ENCODE data around the gene DDX46. TPM values are rescaled to one million over a fixed set of nuclear protein-coding genes. Genes with fewer than 3 reads are reported as not detected.

The DDX46 gene
- total and polyA plus RNA-seq, 2 experiments from 2014 or later: 16.9 to 19.6 TPM

DNA sequence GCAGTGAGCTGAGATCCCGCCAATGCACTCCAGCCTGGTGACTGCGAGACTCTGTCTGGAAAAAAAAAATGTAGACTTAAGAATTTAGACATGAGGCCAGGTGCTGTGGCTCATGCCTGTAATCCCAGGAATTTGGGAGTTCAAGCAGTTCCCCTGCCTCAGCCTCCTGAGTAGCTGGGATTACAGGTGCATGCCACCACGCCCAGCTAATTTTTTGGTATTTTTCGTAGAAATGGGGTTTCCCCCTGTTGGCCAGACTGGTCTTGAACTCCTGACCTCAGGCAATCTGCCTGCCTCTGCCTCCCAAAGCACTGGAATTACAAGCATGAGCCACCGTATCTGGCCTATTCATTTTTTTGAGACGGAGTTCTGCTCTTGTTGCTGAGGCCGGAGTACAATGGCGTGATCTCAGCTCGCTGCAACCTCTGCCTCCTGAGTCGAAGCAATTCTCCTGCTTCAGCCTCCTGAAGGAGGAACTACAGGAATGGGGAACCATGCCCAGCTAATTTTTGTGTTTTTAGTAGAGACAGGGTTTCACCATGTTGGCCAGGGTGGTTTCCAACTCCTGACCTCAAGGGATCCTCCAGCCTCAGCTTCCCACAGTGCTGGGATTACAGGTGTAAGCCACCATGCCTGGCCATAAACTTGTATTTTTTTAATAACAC is 14.0 kb downstream of the DDX46 start:
- DNase-seq: no peak
- H3K27ac ChIP-seq: no peak overlapping the region
- H3K9me3 ChIP-seq (ENCODE audit: low read depth): no peaks in the 10 kb centered on the region
- peaks cover 6% of the 10 kb centered on the region; the same call in 1 of the 2 replicates for H3K79me2 ChIP-seq (ENCODE audit: insufficient read depth)
- H3K9me2 ChIP-seq (ENCODE audit: insufficient read depth): no peaks in the 10 kb centered on the region
- H3F3A ChIP-seq (ENCODE audit: insufficient read depth): 0 out of 2 replicates have a peak, but pooled peaks cover 5% of the 10 kb centered on the region
- H2AFZ ChIP-seq: no peak overlapping the region
- H3K4me1 ChIP-seq (ENCODE audit: insufficient read depth): no peaks in the 10 kb centered on the region
- H3K36me3 ChIP-seq (ENCODE audit: low read depth): peaks cover 77% of the 10 kb centered on the region
- H3K4me2 ChIP-seq (ENCODE audit: unreplicated experiment): no peak overlapping the region
- no peak overlapping the region for H3K9ac ChIP-seq
- no peak overlapping the region for H3K4me3 ChIP-seq
- in situ Hi-C loops (cut with MboI): no loop called here
- no peaks in the 10 kb centered on the region for H3K27me3 ChIP-seq (replicated peaks; ENCODE audit: insufficient read depth)
- TF ChIP-seq EZH2 (IDR thresholded peaks at IDR 0.05; ENCODE audit: insufficient read depth, poor library complexity, severe bottlenecking): no peak
- no peak for TF ChIP-seq EZH2phosphoT487 (IDR thresholded peaks at IDR 0.05; ENCODE audit: insufficient read depth, low read depth)
- WGBS, 2 experiments (ENCODE audit: low coverage in 1 of 2, low lambda C conversion rate in 2 of 2, missing lambda C conversion rate in 2 of 2): 94 to 95% methylated on average over 10 of the region's 10 CpGs
- no peaks in the 10 kb centered on the region for H4K20me1 ChIP-seq (ENCODE audit: insufficient read depth)

DNA sequence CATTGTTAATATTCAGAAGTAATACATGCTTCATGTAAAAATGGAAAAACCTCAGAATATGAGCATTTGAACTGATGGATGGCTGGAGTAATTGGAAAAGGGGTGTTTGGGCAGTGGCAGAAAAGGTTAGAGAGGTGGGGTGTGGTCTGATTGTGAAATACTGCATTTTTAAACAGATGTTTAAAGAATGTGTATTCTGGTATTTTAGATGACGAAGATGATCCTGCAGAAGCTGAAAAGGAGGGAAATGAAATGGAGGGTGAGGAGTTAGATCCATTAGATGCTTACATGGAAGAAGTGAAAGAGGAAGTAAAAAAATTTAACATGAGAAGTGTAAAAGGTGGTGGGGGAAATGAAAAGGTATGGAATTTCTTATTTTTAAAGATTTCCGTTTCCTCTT is 18.8 kb downstream of the DDX46 start:
- H3K4me2 ChIP-seq (ENCODE audit: unreplicated experiment): no peak overlapping the region
- no peaks in the 10 kb centered on the region for H4K20me1 ChIP-seq (ENCODE audit: insufficient read depth)
- in situ Hi-C loops (cut with MboI): no loop called here
- H3K9me2 ChIP-seq (ENCODE audit: insufficient read depth): no peaks in the 10 kb centered on the region
- TF ChIP-seq EZH2phosphoT487 (IDR thresholded peaks at IDR 0.05; ENCODE audit: insufficient read depth, low read depth): no peak
- no peak for TF ChIP-seq EZH2 (IDR thresholded peaks at IDR 0.05; ENCODE audit: insufficient read depth, poor library complexity, severe bottlenecking)
- DNase-seq: no peak
- no peak overlapping the region for H3K9ac ChIP-seq
- peaks cover 67% of the 10 kb centered on the region for H3K36me3 ChIP-seq (ENCODE audit: low read depth)
- no peaks in the 10 kb centered on the region for H3K27me3 ChIP-seq (replicated peaks; ENCODE audit: insufficient read depth)
- no peaks in the 10 kb centered on the region for H3K9me3 ChIP-seq (ENCODE audit: low read depth)
- H3K27ac ChIP-seq: no peak overlapping the region
- 0 out of 2 replicates have a peak, but pooled peaks cover 4% of the 10 kb centered on the region for H3K79me2 ChIP-seq (ENCODE audit: insufficient read depth)
- no peak overlapping the region for H3K4me3 ChIP-seq
- H2AFZ ChIP-seq: no peak overlapping the region
- H3F3A ChIP-seq (ENCODE audit: insufficient read depth): 0 out of 2 replicates have a peak, but pooled peaks cover 5% of the 10 kb centered on the region
- no peaks in the 10 kb centered on the region for H3K4me1 ChIP-seq (ENCODE audit: insufficient read depth)
- 94 to 95% methylated on average over 2 of the region's 2 CpGs for WGBS, 2 experiments (ENCODE audit: low coverage in 1 of 2, low lambda C conversion rate in 2 of 2, missing lambda C conversion rate in 2 of 2)

DNA sequence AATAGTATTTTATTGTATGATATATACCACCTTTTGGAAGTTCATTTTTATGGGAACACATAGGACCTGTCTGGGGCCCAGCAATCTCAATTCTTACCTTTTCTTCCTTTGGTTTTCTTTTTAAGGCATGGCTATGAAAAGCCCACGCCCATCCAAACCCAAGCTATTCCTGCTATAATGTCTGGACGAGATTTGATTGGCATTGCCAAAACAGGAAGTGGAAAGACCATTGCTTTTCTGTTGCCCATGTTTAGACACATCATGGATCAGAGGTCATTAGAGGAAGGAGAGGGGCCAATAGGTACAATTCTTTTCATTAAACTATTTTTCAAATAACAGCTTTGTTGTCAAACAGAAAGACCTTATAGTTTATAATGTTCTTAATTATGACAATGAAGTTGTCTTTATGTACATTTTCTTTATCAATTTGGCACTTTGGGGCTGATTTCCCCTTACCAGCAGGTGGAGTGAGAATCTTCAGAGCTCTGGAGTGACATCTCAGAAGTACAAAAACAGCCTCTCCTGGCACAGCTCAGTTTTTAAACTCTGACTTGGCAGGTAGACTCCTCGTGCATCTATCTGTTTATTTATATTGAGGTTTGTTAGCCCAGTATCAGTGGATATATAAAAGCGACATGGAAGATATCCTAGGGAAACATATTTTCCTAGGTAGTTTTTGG is 25.8 kb downstream of the DDX46 start:
- Histone ChIP-seq H3K36me3 (ENCODE audit: low read depth) (peaks cover 56% of the 10 kb centered on the region), H4K20me1 (ENCODE audit: insufficient read depth) (no peaks in the 10 kb centered on the region), H3K4me3 (no peak overlapping the region), H3K27me3 (replicated peaks; ENCODE audit: insufficient read depth) (no peaks in the 10 kb centered on the region), H3K9me3 (ENCODE audit: low read depth) (no peaks in the 10 kb centered on the region), H3K9ac (no peak overlapping the region), H3K9me2 (ENCODE audit: insufficient read depth) (no peaks in the 10 kb centered on the region), H3K27ac (peak overlapping the region; percentile 21), H3K79me2 (ENCODE audit: insufficient read depth) (peaks cover 7% of the 10 kb centered on the region), H3K4me1 (ENCODE audit: insufficient read depth) (peaks cover 14% of the 10 kb centered on the region), H3F3A (ENCODE audit: insufficient read depth) (peaks cover 19% of the 10 kb centered on the region), H3K4me2 (ENCODE audit: unreplicated experiment) (no peak overlapping the region), H2AFZ (no peak overlapping the region)
- DNase-seq: peak; percentile 15
- TF ChIP-seq EZH2phosphoT487 (IDR thresholded peaks at IDR 0.05; ENCODE audit: insufficient read depth, low read depth): no peak
- no peak for TF ChIP-seq EZH2 (IDR thresholded peaks at IDR 0.05; ENCODE audit: insufficient read depth, poor library complexity, severe bottlenecking)
- in situ Hi-C loops (cut with MboI): no loop called here
- 70 to 72% methylated on average over 4 of the region's 4 CpGs for WGBS, 2 experiments (ENCODE audit: low coverage in 1 of 2, low lambda C conversion rate in 2 of 2, missing lambda C conversion rate in 2 of 2)

DNA sequence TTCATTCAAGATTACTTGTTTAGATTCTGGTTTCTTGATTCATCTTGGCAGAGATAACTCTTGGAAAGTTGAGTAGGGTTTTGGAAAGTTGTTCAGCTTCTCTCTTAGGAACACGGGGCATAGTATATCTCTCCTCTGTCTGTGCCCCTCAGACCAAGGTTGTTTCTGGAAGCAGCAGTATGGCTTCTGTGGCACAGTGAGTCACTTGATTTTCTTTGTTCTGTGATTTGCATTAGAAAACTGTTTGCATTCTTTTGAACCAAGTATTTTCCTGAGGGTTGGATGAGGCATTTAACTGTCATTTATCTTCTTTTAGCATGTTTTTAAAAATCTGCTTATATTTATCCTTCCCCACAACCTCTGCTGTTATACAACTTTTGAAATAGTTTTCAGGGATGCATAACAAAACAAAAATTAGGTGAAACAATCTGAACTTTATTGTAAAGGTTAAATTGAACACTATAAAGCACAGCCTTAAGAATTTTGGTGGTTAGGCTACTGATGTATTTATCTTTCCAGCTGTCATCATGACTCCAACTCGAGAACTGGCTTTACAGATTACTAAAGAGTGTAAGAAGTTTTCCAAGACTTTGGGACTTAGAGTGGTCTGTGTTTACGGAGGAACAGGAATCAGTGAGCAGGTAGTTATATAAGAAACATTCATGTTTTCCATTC is 26.5 kb downstream of the DDX46 start:
- no peaks in the 10 kb centered on the region for H3K27me3 ChIP-seq (replicated peaks; ENCODE audit: insufficient read depth)

More for the DNA sequence above, 26.5 kb downstream of the DDX46 start:
- no peak overlapping the region for H3K4me3 ChIP-seq
- no peak overlapping the region for H3K9ac ChIP-seq
- peaks cover 22% of the 10 kb centered on the region for H3F3A ChIP-seq (ENCODE audit: insufficient read depth)
- peaks cover 60% of the 10 kb centered on the region for H3K36me3 ChIP-seq (ENCODE audit: low read depth)
- 41 to 47% methylated on average over 3 of the region's 3 CpGs for WGBS, 2 experiments (ENCODE audit: low coverage in 1 of 2, low lambda C conversion rate in 2 of 2, missing lambda C conversion rate in 2 of 2)
- peaks cover 7% of the 10 kb centered on the region for H3K79me2 ChIP-seq (ENCODE audit: insufficient read depth)
- in situ Hi-C loops (cut with MboI): no loop called here
- H3K27ac ChIP-seq: peak overlapping the region; percentile 21
- peak; percentile 85 for TF ChIP-seq EZH2phosphoT487 (IDR thresholded peaks at IDR 0.05; ENCODE audit: insufficient read depth, low read depth)
- no peak for TF ChIP-seq EZH2 (IDR thresholded peaks at IDR 0.05; ENCODE audit: insufficient read depth, poor library complexity, severe bottlenecking)
- no peaks in the 10 kb centered on the region for H3K9me3 ChIP-seq (ENCODE audit: low read depth)
- H3K4me2 ChIP-seq (ENCODE audit: unreplicated experiment): no peak overlapping the region
- H4K20me1 ChIP-seq (ENCODE audit: insufficient read depth): no peaks in the 10 kb centered on the region
- no peaks in the 10 kb centered on the region for H3K9me2 ChIP-seq (ENCODE audit: insufficient read depth)
- DNase-seq: peak; percentile 61
- H3K4me1 ChIP-seq (ENCODE audit: insufficient read depth): peaks cover 14% of the 10 kb centered on the region
- no peak overlapping the region for H2AFZ ChIP-seq
